Breast epithelium (tissue), 3 donors: ENCODE measurements around the gene EIF3L.

Experiments used
- CTCF ChIP-seq, 3 donors: fragments of 450-650 bp; IDR thresholded peaks; one replicate each; pipeline ENCODE4 v1.5.1; 2016 to 2017; ENCODE audit warnings: antibody characterized with exemption in 3 of 3, mild to moderate bottlenecking in 3 of 3, moderate library complexity in 3 of 3
- POLR2A ChIP-seq: fragments of 450-650 bp; IDR thresholded peaks from one replicate; pipeline ENCODE4 v1.6.1; 2016; ENCODE audit warnings: antibody characterized with exemption, mild to moderate bottlenecking, moderate library complexity
- POLR2AphosphoS5 ChIP-seq, 3 donors: sonication (generic); formaldehyde crosslinking; IDR thresholded peaks; one replicate each; pipeline ENCODE4 v1.6.1; 2017; ENCODE audit warnings: antibody characterized with exemption in 3 of 3

DNA sequence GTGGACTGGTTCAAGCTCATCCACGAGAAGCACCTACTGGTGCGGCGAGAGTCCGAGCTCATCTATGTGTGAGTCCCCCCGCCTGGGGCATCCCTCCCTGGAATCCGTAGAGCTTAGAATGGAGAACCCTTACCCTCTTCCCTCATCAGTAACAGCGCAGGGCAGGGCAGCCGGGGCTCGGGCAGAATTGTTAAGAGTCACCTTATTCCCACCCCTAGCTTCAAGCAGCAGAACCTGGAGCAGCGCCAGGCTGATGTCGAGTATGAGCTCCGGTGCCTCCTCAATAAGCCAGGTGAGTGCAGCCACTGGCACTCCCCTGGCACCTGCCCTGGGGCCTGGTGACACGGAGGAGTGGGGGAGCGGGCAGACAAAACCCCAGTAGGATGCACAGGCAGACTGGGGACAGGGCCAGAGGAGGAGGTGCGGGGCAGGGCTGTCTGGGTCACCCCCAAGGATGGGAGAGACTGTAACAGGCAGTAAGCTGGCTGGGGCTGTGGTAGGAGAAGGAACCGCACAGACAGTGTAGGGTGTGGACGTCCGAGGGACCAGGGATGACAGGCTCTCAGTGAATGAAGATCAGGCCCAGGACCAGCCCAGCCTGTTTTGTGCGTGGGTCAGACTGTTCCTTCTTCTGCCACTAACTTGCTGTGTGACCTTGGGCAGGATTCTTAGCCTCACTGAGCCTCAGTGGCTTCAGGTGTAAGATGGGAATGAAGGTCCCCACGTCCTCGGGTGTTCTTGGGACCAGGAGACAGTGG is 83.8 kb downstream of the EIF3L start:
- TF ChIP-seq CTCF (IDR thresholded peaks at IDR 0.05) (no peak), POLR2A (no peak), POLR2AphosphoS5 (IDR thresholded peaks at IDR 0.05) (no peak)
